Measurements from ENCODE around the gene COA4. TPM values are rescaled to one million over a fixed set of nuclear protein-coding genes. Genes with fewer than 3 reads are reported as not detected.
A peak's percentile ranks its signal among the peaks of the same experiment; 100 is the strongest.

COA4 gene
- polyA plus RNA-seq, 2 of the 4 experiments (the other 2 are of a cell fraction): 126 to 212 TPM

- H3K4me3 ChIP-seq: no peak overlapping the region
- TF ChIP-seq BHLHE40 (IDR thresholded peaks at IDR 0.05; ENCODE audit: low read depth, low read length): no peak
- TF ChIP-seq FOSL2 (IDR thresholded peaks at IDR 0.05): no peak
- TF ChIP-seq FOSL2 (CRISPR knock-in tag; IDR thresholded peaks at IDR 0.05): no peak
- no peak for TF ChIP-seq TFCP2L1 (CRISPR knock-in tag; IDR thresholded peaks at IDR 0.05)
- no peak for TF ChIP-seq RARB (CRISPR knock-in tag; IDR thresholded peaks at IDR 0.05)
- ChIA-PET CTCF (interaction anchor here (1.2 kb wide), 2 partner anchors 18 to 28 kb away, joined by 3 to 4 read pairs; no protein-coding TSS in a partner anchor), POLR2A (no interaction called here)
- no peaks in the 10 kb centered on the region for H3K9me3 ChIP-seq
- ATAC-seq (no peak), FAIRE-seq (no peak), DNase-seq (ENCODE audit: low read depth in 1 of 2, low spot score in 1 of 2) (no peak)
- H3K27ac ChIP-seq: no peak overlapping the region
- no peak overlapping the region for H3K4me2 ChIP-seq
- no peaks in the 10 kb centered on the region for H3K4me1 ChIP-seq
Observed at GRCh38 chr11:73913472-73913871, 36.8 kb upstream of the COA4 start.

- H3K4me3 ChIP-seq: no peak overlapping the region
- TF ChIP-seq USF2 (IDR thresholded peaks at IDR 0.05) (no peak), ZFP36 (IDR thresholded peaks at IDR 0.05; ENCODE audit: borderline replicate concordance, partially characterized antibody) (no peak), JUNB (IDR thresholded peaks at IDR 0.05) (no peak), HOXB13 (CRISPR knock-in tag; IDR thresholded peaks at IDR 0.05; ENCODE audit: low read depth) (no peak), RNF2 (IDR thresholded peaks at IDR 0.05; ENCODE audit: borderline replicate concordance, low read depth) (no peak), NR3C1 (IDR thresholded peaks at IDR 0.05) (no peak), MAX (IDR thresholded peaks at IDR 0.05) (no peak)
- 91% methylated on average over 2 of the region's 2 CpGs for WGBS (ENCODE audit: missing lambda C conversion rate)
- POLR2A ChIA-PET: no interaction called here
- no peak for ATAC-seq
- H3K4me2 ChIP-seq: no peak overlapping the region
- CTCF ChIA-PET: interaction anchor here (0.5 kb wide), 1 partner anchor 395 kb away, joined by 4 read pairs; no protein-coding TSS in a partner anchor
- H3K4me1 ChIP-seq: peaks cover 5% of the 10 kb centered on the region; the same call in 1 of the 3 replicates
- no peaks in the 10 kb centered on the region for H3K9me3 ChIP-seq
- no peak overlapping the region for H3K27ac ChIP-seq
- no peak for FAIRE-seq
- no peak for DNase-seq (ENCODE audit: low read depth in 1 of 2, low spot score in 1 of 2)
Observed at GRCh38 chr11:73912026-73912425, 35.4 kb upstream of the COA4 start.

- DNase-seq (ENCODE audit: low read depth in 1 of 2, low spot score in 1 of 2) (peak; percentile 49 to 75), ATAC-seq (peak; percentile 99), FAIRE-seq (no peak)
- CTCF ChIA-PET: interaction anchor here (0.6 to 1.8 kb wide), 6 partner anchors 8 to 1910 kb away, joined by 3 to 4 read pairs (median 3); partner anchors contain the start of gene UCP2
- H3K9me3 ChIP-seq: no peaks in the 10 kb centered on the region
- H3K4me3 ChIP-seq: no peak overlapping the region
- H3K27ac ChIP-seq: 0 out of 6 replicates have a peak overlapping the region, but pooled peaks of 1 of the 2 experiments have one; percentile 24
- H3K4me1 ChIP-seq: peaks cover 5% of the 10 kb centered on the region; the same call in 2 of the 3 replicates
- WGBS (ENCODE audit: missing lambda C conversion rate): 77% methylated on average over 4 of the region's 4 CpGs
- POLR2A ChIA-PET: interaction anchor here (1.0 kb wide), 1 partner anchor 119 kb away, joined by 3 read pairs; no protein-coding TSS in a partner anchor
- TF ChIP-seq CTCF (IDR thresholded peaks at IDR 0.05): 0 out of 3 replicates have a peak, but pooled peaks have one; percentile 8
- TF ChIP-seq RFX5 (IDR thresholded peaks at IDR 0.05): no peak
- no peak for TF ChIP-seq ZC3H11A (IDR thresholded peaks at IDR 0.05)
- no peak for TF ChIP-seq FOSL2 (IDR thresholded peaks at IDR 0.05)
- TF ChIP-seq FOSL2 (CRISPR knock-in tag; IDR thresholded peaks at IDR 0.05): peak; percentile 28; the same call in 1 of the 2 replicates
- 0 out of 5 replicates have a peak, but pooled peaks of 1 of the 2 experiments have one; percentile 6 for TF ChIP-seq RAD21 (conservative IDR thresholded peaks at IDR 0.05 in 1 of 2, IDR thresholded peaks at IDR 0.05 in 1 of 2)
- TF ChIP-seq HOXA7 (CRISPR knock-in tag; IDR thresholded peaks at IDR 0.05): no peak
- no peak overlapping the region for H3K4me2 ChIP-seq
Observed at GRCh38 chr11:73907191-73907590, 30.5 kb upstream of the COA4 start.

GRCh38 chr11:73902303-73902702 lies 25.7 kb upstream of the COA4 start:
- H3K4me1 ChIP-seq: peaks cover 2% of the 10 kb centered on the region; the same call in 2 of the 3 replicates
- no peak overlapping the region for H3K4me3 ChIP-seq
- FAIRE-seq (no peak), DNase-seq (ENCODE audit: low read depth in 1 of 2, low spot score in 1 of 2) (no peak), ATAC-seq (no peak)
- ChIA-PET CTCF (interaction anchor here (1.3 kb wide), 1 partner anchor 15 kb away, joined by 4 read pairs; no protein-coding TSS in a partner anchor), POLR2A (no interaction called here)
- 100% methylated on average over 1 of the region's 1 CpG for WGBS (ENCODE audit: missing lambda C conversion rate)
- no peak overlapping the region; a peak in 1 of 6 replicates for H3K27ac ChIP-seq
- no peaks in the 10 kb centered on the region for H3K9me3 ChIP-seq
- H3K4me2 ChIP-seq: no peak overlapping the region
- TF ChIP-seq CHD4 (IDR thresholded peaks at IDR 0.05; ENCODE audit: borderline replicate concordance) (no peak), BHLHE40 (IDR thresholded peaks at IDR 0.05; ENCODE audit: low read depth, low read length) (no peak), POLR2AphosphoS2 (conservative IDR thresholded peaks at IDR 0.05; ENCODE audit: low read length) (no peak), MAX (IDR thresholded peaks at IDR 0.05) (no peak), E2F6 (IDR thresholded peaks at IDR 0.05; ENCODE audit: borderline replicate concordance, low read depth) (no peak), NFE2L2 (conservative IDR thresholded peaks at IDR 0.05; ENCODE audit: low read length) (peak; percentile 37; the same call in 1 of the 2 replicates), RNF2 (IDR thresholded peaks at IDR 0.05; ENCODE audit: borderline replicate concordance, low read depth) (no peak), CTCF (IDR thresholded peaks at IDR 0.05) (no peak), MAFK (IDR thresholded peaks at IDR 0.05; ENCODE audit: partially characterized antibody) (peak; percentile 81)
